Measurements from ENCODE around the gene ZNF90.
"Not testable (repeated sequence)": the region's sequence is repeated elsewhere in the genome, so short reads cannot be mapped to it uniquely, and the experiment has no call there.

ZNF90 gene

DNA sequence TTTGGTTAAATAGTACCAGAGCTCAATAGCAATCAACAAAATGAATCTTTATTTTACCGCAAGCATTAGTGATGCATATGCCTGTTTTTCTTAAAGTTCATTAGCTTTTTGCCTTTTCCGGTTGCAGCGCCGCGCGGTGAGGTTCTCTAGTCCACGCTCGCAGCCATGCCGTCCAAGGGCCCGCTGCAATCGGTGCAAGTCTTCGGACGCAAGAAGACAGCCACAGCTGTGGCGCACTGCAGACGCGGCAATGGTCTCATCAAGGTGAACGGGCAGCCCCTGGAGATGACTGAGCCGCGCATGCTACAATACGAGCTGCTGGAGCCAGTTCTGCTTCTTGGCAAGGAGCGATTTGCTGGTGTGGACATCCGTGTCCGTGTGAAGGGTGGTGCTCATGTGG, 47.1 kb downstream of the ZNF90 start:
- H3K4ac ChIP-seq (ENCODE audit: low read length), result no peak overlapping the region
- no peak overlapping the region for H2BK15ac ChIP-seq (ENCODE audit: low read length)
- no CpG with 5 or more reads among the region's 23 CpGs for WGBS, 2 donors (ENCODE audit: extremely low coverage in 2 of 2, insufficient read length in 2 of 2, insufficient replicate concordance in 1 of 2)
- no peak overlapping the region for H3K9ac ChIP-seq (ENCODE audit: low read depth, low read length, poor library complexity)
- H2AK5ac ChIP-seq (ENCODE audit: low read depth, low read length), result no peak overlapping the region
- no peak overlapping the region for H3K27ac ChIP-seq (replicated peaks; ENCODE audit: low read length)
- H3K36me3 ChIP-seq (replicated peaks in 1 of 2; ENCODE audit: control insufficient read depth in 2 of 2, insufficient read depth in 2 of 2, low read length in 2 of 2), result peaks cover 32 to 88% of the 10 kb centered on the region in 2 donors
- no peak overlapping the region for H4K91ac ChIP-seq (ENCODE audit: low read depth, low read length, poor library complexity)
- H2BK120ac ChIP-seq (ENCODE audit: low read depth, low read length), result no peak overlapping the region
- H3K9me3 ChIP-seq (replicated peaks in 1 of 2; ENCODE audit: control insufficient read depth in 2 of 2, insufficient read depth in 1 of 2, low read depth in 1 of 2, low read length in 2 of 2), result peaks cover 29 to 97% of the 10 kb centered on the region in 2 donors
- H2BK12ac ChIP-seq (ENCODE audit: low read length), result no peak overlapping the region
- no peak overlapping the region for H3K18ac ChIP-seq (ENCODE audit: low read length)
- no peak overlapping the region for H3K14ac ChIP-seq (ENCODE audit: low read length)
- H2BK5ac ChIP-seq (ENCODE audit: low read length), result no peak overlapping the region
- no peak overlapping the region for H3K4me2 ChIP-seq (ENCODE audit: insufficient read depth, low read length, poor library complexity, severe bottlenecking)
- no peak overlapping the region for H3K4me3 ChIP-seq (ENCODE audit: low read length in 2 of 2)
- peaks cover 0 to 2% (median 0%) of the 10 kb centered on the region in 3 experiments for H3K27me3 ChIP-seq (ENCODE audit: control insufficient read depth in 3 of 3, insufficient read depth in 3 of 3, low read depth in 1 of 3, low read length in 3 of 3)
- H3K4me1 ChIP-seq (ENCODE audit: control insufficient read depth in 2 of 2, insufficient read depth in 1 of 2, low read depth in 1 of 2, low read length in 2 of 2), result no peaks in the 10 kb centered on the region
- no peak overlapping the region for H3K23ac ChIP-seq (ENCODE audit: low read depth, low read length, poor library complexity)
- DNase-seq (ENCODE audit: low spot score), result no peak
- H4K8ac ChIP-seq (ENCODE audit: low read depth, low read length), result no peak overlapping the region
- no peak overlapping the region for H2AFZ ChIP-seq (ENCODE audit: low read length)
- no peaks in the 10 kb centered on the region for H3K79me1 ChIP-seq (ENCODE audit: low read depth, low read length)

DNA sequence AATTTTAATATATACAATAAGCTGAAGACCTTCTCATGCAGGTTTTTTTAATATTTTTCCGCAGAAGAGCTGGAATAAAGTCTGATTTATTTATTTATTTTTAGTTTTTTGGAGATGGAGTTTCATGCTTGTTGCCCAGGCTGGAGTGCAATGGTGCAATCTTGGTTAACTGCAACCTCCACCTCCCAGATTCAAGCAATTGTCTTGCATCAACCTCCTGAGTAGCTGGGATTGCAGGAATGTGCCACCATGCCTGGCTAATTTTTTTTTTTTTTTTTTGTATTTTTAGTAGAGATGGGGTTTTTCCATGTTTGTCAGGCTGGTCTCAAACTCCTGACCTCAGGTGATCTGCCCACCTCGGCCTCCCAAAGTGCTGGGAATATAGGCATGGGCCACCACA, 55.1 kb downstream of the ZNF90 start:
- H2AK5ac ChIP-seq (ENCODE audit: low read depth, low read length); H3K79me1 ChIP-seq (ENCODE audit: low read depth, low read length); H3K27ac ChIP-seq (replicated peaks; ENCODE audit: low read length); H2AFZ ChIP-seq (ENCODE audit: low read length); H2BK5ac ChIP-seq (ENCODE audit: low read length); H3K4me1 ChIP-seq (ENCODE audit: control insufficient read depth in 2 of 2, insufficient read depth in 1 of 2, low read depth in 1 of 2, low read length in 2 of 2); H3K4me2 ChIP-seq (ENCODE audit: insufficient read depth, low read length, poor library complexity, severe bottlenecking); H4K91ac ChIP-seq (ENCODE audit: low read depth, low read length, poor library complexity); H4K8ac ChIP-seq (ENCODE audit: low read depth, low read length); DNase-seq (ENCODE audit: low spot score); H3K23ac ChIP-seq (ENCODE audit: low read depth, low read length, poor library complexity); H2BK12ac ChIP-seq (ENCODE audit: low read length); H2BK15ac ChIP-seq (ENCODE audit: low read length); H3K14ac ChIP-seq (ENCODE audit: low read length); H3K4ac ChIP-seq (ENCODE audit: low read length); H2BK120ac ChIP-seq (ENCODE audit: low read depth, low read length); H3K18ac ChIP-seq (ENCODE audit: low read length); H3K9ac ChIP-seq (ENCODE audit: low read depth, low read length, poor library complexity); H3K4me3 ChIP-seq (ENCODE audit: low read length in 2 of 2); H3K27me3 ChIP-seq (ENCODE audit: control insufficient read depth in 3 of 3, insufficient read depth in 3 of 3, low read depth in 1 of 3, low read length in 3 of 3): not testable (repeated sequence)
- Histone ChIP-seq H3K9me3 (replicated peaks in 1 of 2; ENCODE audit: control insufficient read depth in 2 of 2, insufficient read depth in 1 of 2, low read depth in 1 of 2, low read length in 2 of 2) (peaks cover 4 to 35% of the 10 kb centered on the region in 2 donors), H3K36me3 (replicated peaks in 1 of 2; ENCODE audit: control insufficient read depth in 2 of 2, insufficient read depth in 2 of 2, low read length in 2 of 2) (peaks cover 4 to 18% of the 10 kb centered on the region in 2 donors)
- whole genome bisulfite sequencing, 2 donors (ENCODE audit: extremely low coverage in 2 of 2, insufficient read length in 2 of 2, insufficient replicate concordance in 1 of 2), result no CpG with 5 or more reads among the region's 2 CpGs

DNA sequence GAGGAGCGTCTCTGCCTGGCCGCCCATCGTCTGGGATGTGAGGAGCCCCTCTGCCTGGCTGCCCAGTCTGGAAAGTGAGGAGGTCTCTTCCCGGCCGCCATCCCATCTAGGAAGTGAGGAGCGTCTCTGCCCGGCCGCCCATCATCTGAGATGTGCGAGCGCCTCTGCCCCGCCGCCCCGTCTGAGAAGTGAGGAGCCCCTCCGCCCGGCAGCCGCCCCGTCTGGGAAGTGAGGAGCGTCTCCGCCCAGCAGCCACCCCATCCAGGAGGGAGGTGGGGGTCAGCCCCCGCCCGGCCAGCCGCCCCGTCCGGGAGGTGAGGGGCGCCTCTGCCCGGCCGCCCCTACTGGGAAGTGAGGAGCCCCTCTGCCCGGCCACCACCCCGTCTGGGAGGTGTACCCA, 59.9 kb downstream of the ZNF90 start:
- not testable (repeated sequence) for H3K27ac ChIP-seq (replicated peaks; ENCODE audit: low read length); H3K27me3 ChIP-seq (ENCODE audit: control insufficient read depth in 3 of 3, insufficient read depth in 3 of 3, low read depth in 1 of 3, low read length in 3 of 3); H3K79me1 ChIP-seq (ENCODE audit: low read depth, low read length); H4K8ac ChIP-seq (ENCODE audit: low read depth, low read length); H2AK5ac ChIP-seq (ENCODE audit: low read depth, low read length); H2BK12ac ChIP-seq (ENCODE audit: low read length); H3K4me2 ChIP-seq (ENCODE audit: insufficient read depth, low read length, poor library complexity, severe bottlenecking); H2BK120ac ChIP-seq (ENCODE audit: low read depth, low read length); H2AFZ ChIP-seq (ENCODE audit: low read length); H3K4ac ChIP-seq (ENCODE audit: low read length); H3K18ac ChIP-seq (ENCODE audit: low read length); H3K4me3 ChIP-seq (ENCODE audit: low read length in 2 of 2); H3K9me3 ChIP-seq (replicated peaks in 1 of 2; ENCODE audit: control insufficient read depth in 2 of 2, insufficient read depth in 1 of 2, low read depth in 1 of 2, low read length in 2 of 2); H2BK5ac ChIP-seq (ENCODE audit: low read length); H3K4me1 ChIP-seq (ENCODE audit: control insufficient read depth in 2 of 2, insufficient read depth in 1 of 2, low read depth in 1 of 2, low read length in 2 of 2); H3K9ac ChIP-seq (ENCODE audit: low read depth, low read length, poor library complexity); H3K14ac ChIP-seq (ENCODE audit: low read length); H2BK15ac ChIP-seq (ENCODE audit: low read length); DNase-seq (ENCODE audit: low spot score); H3K23ac ChIP-seq (ENCODE audit: low read depth, low read length, poor library complexity); H3K36me3 ChIP-seq (replicated peaks in 1 of 2; ENCODE audit: control insufficient read depth in 2 of 2, insufficient read depth in 2 of 2, low read length in 2 of 2); H4K91ac ChIP-seq (ENCODE audit: low read depth, low read length, poor library complexity)
- WGBS, 2 donors (ENCODE audit: extremely low coverage in 2 of 2, insufficient read length in 2 of 2, insufficient replicate concordance in 1 of 2), result no CpG with 5 or more reads among the region's 29 CpGs

DNA sequence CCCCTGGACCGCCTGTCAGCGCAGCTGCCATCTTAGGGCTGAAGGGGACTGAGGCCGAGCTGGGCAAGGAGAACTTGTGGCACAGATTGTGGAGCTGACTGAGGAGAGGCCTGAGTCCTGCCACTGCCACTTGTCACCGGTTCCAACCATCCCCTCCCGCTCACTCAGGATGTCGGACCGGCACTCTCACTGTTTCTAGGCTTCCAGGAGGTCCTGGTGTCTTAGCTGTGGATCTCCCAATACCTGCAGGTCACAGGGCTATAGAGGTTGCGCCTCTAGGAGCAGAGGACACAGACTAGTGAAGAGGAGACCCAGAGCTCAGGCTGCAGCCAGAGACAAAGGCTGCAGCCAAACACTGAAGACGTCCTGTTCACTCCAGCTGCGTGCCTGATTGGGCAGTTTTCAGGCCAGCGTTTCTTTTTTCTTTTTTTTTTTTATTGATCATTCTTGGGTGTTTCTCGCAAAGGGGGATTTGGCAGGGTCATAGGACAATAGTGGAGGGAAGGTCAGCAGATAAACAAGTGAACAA, 73.9 kb downstream of the ZNF90 start:
- no peak overlapping the region for H3K4me3 ChIP-seq (ENCODE audit: low read length in 2 of 2)
- H3K4me1 ChIP-seq (ENCODE audit: control insufficient read depth in 2 of 2, insufficient read depth in 1 of 2, low read depth in 1 of 2, low read length in 2 of 2), result peaks cover 3 to 6% of the 10 kb centered on the region in 2 donors
- H3K36me3 ChIP-seq (replicated peaks in 1 of 2; ENCODE audit: control insufficient read depth in 2 of 2, insufficient read depth in 2 of 2, low read length in 2 of 2), result no peaks in the 10 kb centered on the region
- H2BK5ac ChIP-seq (ENCODE audit: low read length), result peak overlapping the region; percentile 97
- peak overlapping the region; percentile 68 for H4K91ac ChIP-seq (ENCODE audit: low read depth, low read length, poor library complexity)
- peak overlapping the region; percentile 38 for H3K9ac ChIP-seq (ENCODE audit: low read depth, low read length, poor library complexity)
- H2BK120ac ChIP-seq (ENCODE audit: low read depth, low read length), result no peak overlapping the region
- H2BK12ac ChIP-seq (ENCODE audit: low read length), result no peak overlapping the region
- no peak overlapping the region for H2BK15ac ChIP-seq (ENCODE audit: low read length)
- DNase-seq (ENCODE audit: low spot score), result peak; percentile 68
- H3K23ac ChIP-seq (ENCODE audit: low read depth, low read length, poor library complexity), result no peak overlapping the region
- H3K18ac ChIP-seq (ENCODE audit: low read length), result peak overlapping the region; percentile 68
- no peak overlapping the region for H4K8ac ChIP-seq (ENCODE audit: low read depth, low read length)
- peak overlapping the region; percentile 87 for H2AFZ ChIP-seq (ENCODE audit: low read length)
- WGBS, 2 donors (ENCODE audit: extremely low coverage in 2 of 2, insufficient read length in 2 of 2, insufficient replicate concordance in 1 of 2), result no CpG with 5 or more reads among the region's 12 CpGs
- no peaks in the 10 kb centered on the region for H3K79me1 ChIP-seq (ENCODE audit: low read depth, low read length)
- H3K9me3 ChIP-seq (replicated peaks in 1 of 2; ENCODE audit: control insufficient read depth in 2 of 2, insufficient read depth in 1 of 2, low read depth in 1 of 2, low read length in 2 of 2), result peaks cover 0 to 3% of the 10 kb centered on the region in 2 donors
- H3K27ac ChIP-seq (replicated peaks; ENCODE audit: low read length), result peak overlapping the region; percentile 95
- H3K27me3 ChIP-seq (ENCODE audit: control insufficient read depth in 3 of 3, insufficient read depth in 3 of 3, low read depth in 1 of 3, low read length in 3 of 3), result no peaks in the 10 kb centered on the region
- H2AK5ac ChIP-seq (ENCODE audit: low read depth, low read length), result peak overlapping the region; percentile 38
- H3K14ac ChIP-seq (ENCODE audit: low read length), result no peak overlapping the region
- peak overlapping the region; percentile 19 for H3K4me2 ChIP-seq (ENCODE audit: insufficient read depth, low read length, poor library complexity, severe bottlenecking)
- no peak overlapping the region for H3K4ac ChIP-seq (ENCODE audit: low read length)
